ENCODE results near the gene TRAF3IP3.

TRAF3IP3 gene

GRCh38 chr1:209827384-209828262 lies 71.8 kb downstream of the TRAF3IP3 start, which contains the start of gene UTP25:
Gene UTP25, plus strand, starts transcription at chr1:209827972. Its CDS starts 92 bp downstream, at chr1:209828064.
- peak; percentile 99 for DNase-seq (ENCODE audit: low read depth)

GRCh38 chr1:209829716-209830115 lies 73.9 kb downstream of the TRAF3IP3 start:
- peak; percentile 31 for DNase-seq (ENCODE audit: low read depth)

GRCh38 chr1:209830722-209831121 lies 74.9 kb downstream of the TRAF3IP3 start:
- no peak for DNase-seq (ENCODE audit: low read depth)

- DNase-seq (ENCODE audit: low read depth) = peak; percentile 75
Observed at GRCh38 chr1:209831615-209832014, 75.8 kb downstream of the TRAF3IP3 start.

Measured in ELR (cell line).